Measurements from ENCODE around the gene ENHO.

The ENHO gene

GRCh38 chr9:34524349-34524748, 1.6 kb upstream of the ENHO start:
- no peak for DNase-seq (ENCODE audit: low read depth)

- DNase-seq (ENCODE audit: low read depth), result no peak
These were observed 501 bp downstream of the ENHO start for GRCh38 chr9:34522091-34522887.

- DNase-seq (ENCODE audit: low read depth), result no peak
These were observed 1.3 kb downstream of the ENHO start for GRCh38 chr9:34521406-34522045.

- DNase-seq (ENCODE audit: low read depth), result no peak
These were observed 2.0 kb downstream of the ENHO start for GRCh38 chr9:34520505-34521385.

- no peak for DNase-seq (ENCODE audit: low read depth)
These were observed 2.7 kb downstream of the ENHO start for GRCh38 chr9:34520096-34520495.

GRCh38 chr9:34519321-34520020, 3.3 kb downstream of the ENHO start:
- no peak for DNase-seq (ENCODE audit: low read depth)

GRCh38 chr9:34518896-34519295, 3.9 kb downstream of the ENHO start:
- no peak for DNase-seq (ENCODE audit: low read depth)

- DNase-seq (ENCODE audit: low read depth), result no peak
These were observed 4.6 kb downstream of the ENHO start for GRCh38 chr9:34518110-34518616.

- no peak for DNase-seq (ENCODE audit: low read depth)
These were observed 5.6 kb downstream of the ENHO start for GRCh38 chr9:34517185-34517584.

- no peak for DNase-seq (ENCODE audit: low read depth)
These were observed 6.8 kb downstream of the ENHO start for GRCh38 chr9:34515959-34516358.

GRCh38 chr9:34514816-34515215, 8.0 kb downstream of the ENHO start:
- DNase-seq (ENCODE audit: low read depth), result no peak

- no peak for DNase-seq (ENCODE audit: low read depth)
These were observed 8.4 kb downstream of the ENHO start for GRCh38 chr9:34514401-34514800.

- DNase-seq (ENCODE audit: low read depth), result no peak
These were observed 9.1 kb downstream of the ENHO start for GRCh38 chr9:34513567-34514214.

GRCh38 chr9:34512131-34513078, 10.4 kb downstream of the ENHO start:
- no peak for DNase-seq (ENCODE audit: low read depth)

- DNase-seq (ENCODE audit: low read depth), result no peak
These were observed 12.0 kb downstream of the ENHO start for GRCh38 chr9:34510497-34511468.

GRCh38 chr9:34508951-34509350, 13.8 kb downstream of the ENHO start:
- DNase-seq (ENCODE audit: low read depth), result no peak

- DNase-seq (ENCODE audit: low read depth), result no peak
These were observed 14.3 kb downstream of the ENHO start for GRCh38 chr9:34508463-34508862.

- no peak for DNase-seq (ENCODE audit: low read depth)
These were observed 14.8 kb downstream of the ENHO start for GRCh38 chr9:34507966-34508365.

GRCh38 chr9:34507556-34507955, 15.2 kb downstream of the ENHO start:
- DNase-seq (ENCODE audit: low read depth), result no peak

Data from HS-5 (cell line).